ENCODE results near the gene LYL1. TPM values are rescaled to one million over a fixed set of nuclear protein-coding genes. Genes with fewer than 3 reads are reported as not detected.
A peak's percentile ranks its signal among the peaks of the same experiment; 100 is the strongest.

The LYL1 gene
- total and polyA plus RNA-seq, 9 of the 15 experiments (the other 6 are each of a cell fraction or from before 2014, with no cell fraction given): 1.3 to 266 (median 34.0) TPM

DNA sequence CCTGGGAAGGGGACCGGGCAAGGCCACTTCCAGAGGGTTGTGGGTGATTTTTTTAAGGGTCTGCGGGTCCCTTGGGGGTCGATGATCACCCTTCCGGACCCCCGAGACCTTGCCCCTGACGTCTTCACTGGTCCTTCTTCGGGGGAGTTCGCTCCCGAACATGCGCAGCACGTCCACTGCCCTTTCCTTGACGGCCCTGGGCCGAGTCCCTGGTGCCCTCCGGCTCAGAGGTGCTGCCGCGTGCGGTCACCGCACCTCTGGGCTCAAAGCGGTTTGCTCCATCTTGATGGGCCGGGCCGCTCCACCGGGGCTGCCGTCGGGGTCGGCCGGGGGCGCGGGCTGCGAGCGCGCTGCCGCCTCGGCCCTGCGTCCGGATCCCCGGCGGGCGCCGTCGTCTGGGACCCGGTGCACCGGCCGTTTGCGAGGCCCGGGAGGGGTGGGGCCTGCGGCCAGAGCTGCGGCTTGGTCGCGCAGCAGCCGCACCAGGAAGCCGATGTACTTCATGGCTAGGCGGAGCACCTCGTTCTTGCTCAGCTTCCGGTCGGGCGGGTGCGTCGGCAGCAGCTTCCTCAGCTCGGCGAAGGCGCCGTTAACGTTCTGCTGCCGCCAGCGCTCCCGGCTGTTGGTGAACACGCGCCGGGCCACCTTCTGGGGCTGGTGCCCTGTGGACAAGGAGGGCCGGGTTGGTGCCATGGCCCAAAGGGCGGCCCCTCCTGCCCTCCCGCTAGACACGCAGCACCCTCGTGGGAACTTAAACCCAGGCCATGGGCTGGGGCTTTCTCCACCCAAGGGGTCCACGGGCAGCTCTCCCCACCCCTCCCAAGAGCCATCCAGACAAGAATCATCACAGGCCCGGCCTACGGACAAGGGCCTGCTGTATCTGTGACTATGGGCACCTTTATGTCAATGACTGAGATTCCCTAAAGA, 3.3 kb downstream of the LYL1 start:
- Histone ChIP-seq H3K9me1 (ENCODE audit: control insufficient read depth, insufficient read depth, low read length) (no peaks in the 10 kb centered on the region), H4K20me1 (replicated peaks; ENCODE audit: control insufficient read depth, insufficient read depth, low read length) (no peaks in the 10 kb centered on the region), H3K4me1 (replicated peaks in 1 of 2; ENCODE audit: control insufficient read depth in 2 of 2, insufficient read depth in 2 of 2, low read length in 2 of 2) (peaks cover 42 to 82% of the 10 kb centered on the region in 2 experiments), H3K27me3 (ENCODE audit: control insufficient read depth in 2 of 2, insufficient read depth in 2 of 2, low read length in 2 of 2) (no peaks in the 10 kb centered on the region), H3K27ac (ENCODE audit: extremely low read depth, low read depth, low read length) (peak overlapping the region; percentile 98), H3K36me3 (ENCODE audit: control insufficient read depth, insufficient read depth, low read length) (peaks cover 39% of the 10 kb centered on the region), H2AFZ (ENCODE audit: low read depth, low read length) (no peak overlapping the region), H3K4me3 (peak overlapping the region; percentile 98), H3K9ac (ENCODE audit: insufficient read depth in 1 of 2, low read depth in 2 of 2, low read length in 2 of 2) (peak overlapping the region; percentile 74 to 95), H3K4me2 (ENCODE audit: insufficient read depth, low read length) (peak overlapping the region; percentile 99), H3K9me3 (replicated peaks; ENCODE audit: control insufficient read depth, insufficient read depth, low read depth, low read length) (no peaks in the 10 kb centered on the region), H3K79me2 (ENCODE audit: control insufficient read depth, insufficient read depth, low read length) (peaks cover 59% of the 10 kb centered on the region)
- in situ Hi-C loops (cut with MboI): no loop called here
- POLR2A ChIA-PET: interaction anchor here (0.6 to 3.1 kb wide), 7 partner anchors 9 to 122 kb away, joined by 4 to 16 read pairs (median 4); no protein-coding TSS in a partner anchor
- intact Hi-C loops (cut with micrococcal nuclease): no loop called here
- DNase-seq (ENCODE audit: extremely low read depth in 1 of 4, low spot score in 3 of 4) (peak; percentile 45 to 88 (median 60)), FAIRE-seq (peak; percentile 73), ATAC-seq (peak; percentile 10)
- CTCF ChIA-PET (ENCODE audit: low intra/inter-chr PET ratio): interaction anchor here (0.8 kb wide), 1 partner anchor 162 kb away, joined by 3 read pairs; no protein-coding TSS in a partner anchor
- no TSS peak for BruUV-seq (replicated peaks)
- WGBS (ENCODE audit: insufficient coverage, low coverage, missing lambda C conversion rate): 2% methylated on average over 71 of the region's 77 CpGs
- no peak for TF ChIP-seq ASH1L (IDR thresholded peaks at IDR 0.05; ENCODE audit: borderline replicate concordance, low read depth, partially characterized antibody)
- TF ChIP-seq DDX20 (tag; IDR thresholded peaks at IDR 0.05; ENCODE audit: low read depth): no peak
- no peak for TF ChIP-seq MED1 (CRISPR knock-in tag; IDR thresholded peaks at IDR 0.05; ENCODE audit: borderline replicate concordance)
- no peak for TF ChIP-seq ZNF695 (CRISPR knock-in tag; IDR thresholded peaks at IDR 0.05)
- TF ChIP-seq ZNF224 (CRISPR knock-in tag; IDR thresholded peaks at IDR 0.05): no peak
- TF ChIP-seq KAT8 (IDR thresholded peaks at IDR 0.05; ENCODE audit: low read depth): no peak
- TF ChIP-seq NCOA1 (IDR thresholded peaks at IDR 0.05; ENCODE audit: low read depth): no peak; the same call in 1 of the 2 replicates
- TF ChIP-seq, protein P1, sequence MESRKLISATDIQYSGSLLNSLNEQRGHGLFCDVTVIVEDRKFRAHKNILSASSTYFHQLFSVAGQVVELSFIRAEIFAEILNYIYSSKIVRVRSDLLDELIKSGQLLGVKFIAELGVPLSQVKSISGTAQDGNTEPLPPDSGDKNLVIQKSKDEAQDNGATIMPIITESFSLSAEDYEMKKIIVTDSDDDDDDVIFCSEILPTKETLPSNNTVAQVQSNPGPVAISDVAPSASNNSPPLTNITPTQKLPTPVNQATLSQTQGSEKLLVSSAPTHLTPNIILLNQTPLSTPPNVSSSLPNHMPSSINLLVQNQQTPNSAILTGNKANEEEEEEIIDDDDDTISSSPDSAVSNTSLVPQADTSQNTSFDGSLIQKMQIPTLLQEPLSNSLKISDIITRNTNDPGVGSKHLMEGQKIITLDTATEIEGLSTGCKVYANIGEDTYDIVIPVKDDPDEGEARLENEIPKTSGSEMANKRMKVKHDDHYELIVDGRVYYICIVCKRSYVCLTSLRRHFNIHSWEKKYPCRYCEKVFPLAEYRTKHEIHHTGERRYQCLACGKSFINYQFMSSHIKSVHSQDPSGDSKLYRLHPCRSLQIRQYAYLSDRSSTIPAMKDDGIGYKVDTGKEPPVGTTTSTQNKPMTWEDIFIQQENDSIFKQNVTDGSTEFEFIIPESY (CRISPR knock-in tag; IDR thresholded peaks at IDR 0.05): no peak; the same call in 1 of the 2 replicates
- TF ChIP-seq BMI1 (IDR thresholded peaks at IDR 0.05; ENCODE audit: low read length): no peak
- TF ChIP-seq SOX6 (IDR thresholded peaks at IDR 0.05): peak; percentile 44; the same call in 1 of the 2 replicates
- TF ChIP-seq ZFP36 (IDR thresholded peaks at IDR 0.05; ENCODE audit: low read depth, low read length, partially characterized antibody): no peak
- TF ChIP-seq NFE2 (IDR thresholded peaks at IDR 0.05; ENCODE audit: low read depth): no peak

Data from K562 (cell line).